Osteocyte (in vitro differentiated cells): ENCODE measurements around the gene ATP11A. TPM values are rescaled to one million over a fixed set of nuclear protein-coding genes. Genes with fewer than 3 reads are reported as not detected.

Source experiments
- DNase-seq: peaks from one replicate; pipeline ENCODE4 v3.0.0; 2021; ENCODE audit warnings: mixed read lengths; ENCODE audit not compliant: unreplicated experiment; ENCODE audit errors: extremely low spot score
- H3K27ac Mint-ChIP-seq: one replicate; pipeline ENCODE4 v1.8.0; 2021; ENCODE audit warnings: mild to moderate bottlenecking, mixed read lengths; ENCODE audit not compliant: unreplicated experiment
- H3K27me3 Mint-ChIP-seq: one replicate; pipeline ENCODE4 v1.8.0; 2021; ENCODE audit warnings: mixed read lengths; ENCODE audit not compliant: unreplicated experiment
- H3K36me3 Mint-ChIP-seq: one replicate; pipeline ENCODE4 v1.8.0; 2021; ENCODE audit warnings: mixed read lengths; ENCODE audit not compliant: unreplicated experiment
- H3K4me1 Mint-ChIP-seq: one replicate; pipeline ENCODE4 v1.8.0; 2021; ENCODE audit warnings: mixed read lengths; ENCODE audit not compliant: unreplicated experiment
- H3K4me3 Mint-ChIP-seq: one replicate; pipeline ENCODE4 v1.8.0; 2021; ENCODE audit warnings: mild to moderate bottlenecking, moderate library complexity, mixed read lengths; ENCODE audit not compliant: unreplicated experiment
- H3K9me3 Mint-ChIP-seq: one replicate; pipeline ENCODE4 v1.8.0; 2021; ENCODE audit warnings: mixed read lengths; ENCODE audit not compliant: unreplicated experiment
- total RNA-seq: library from RNA; stranded (reverse); gene quantifications from 2 replicates; pipeline ENCODE4 v1.2.1, GENCODE V29; 2021
- TF ChIP-seq, protein P1 (sequence below): fragments of 200-600 bp; sonication (generic); IDR thresholded peaks from 2 replicates; pipeline ENCODE4 v1.5.0; 2021; ENCODE audit warnings: antibody characterized with exemption, mild to moderate bottlenecking, moderate library complexity

ATP11A gene
- total RNA-seq, 1 donor from 2014 or later, result 15.7 TPM

DNA sequence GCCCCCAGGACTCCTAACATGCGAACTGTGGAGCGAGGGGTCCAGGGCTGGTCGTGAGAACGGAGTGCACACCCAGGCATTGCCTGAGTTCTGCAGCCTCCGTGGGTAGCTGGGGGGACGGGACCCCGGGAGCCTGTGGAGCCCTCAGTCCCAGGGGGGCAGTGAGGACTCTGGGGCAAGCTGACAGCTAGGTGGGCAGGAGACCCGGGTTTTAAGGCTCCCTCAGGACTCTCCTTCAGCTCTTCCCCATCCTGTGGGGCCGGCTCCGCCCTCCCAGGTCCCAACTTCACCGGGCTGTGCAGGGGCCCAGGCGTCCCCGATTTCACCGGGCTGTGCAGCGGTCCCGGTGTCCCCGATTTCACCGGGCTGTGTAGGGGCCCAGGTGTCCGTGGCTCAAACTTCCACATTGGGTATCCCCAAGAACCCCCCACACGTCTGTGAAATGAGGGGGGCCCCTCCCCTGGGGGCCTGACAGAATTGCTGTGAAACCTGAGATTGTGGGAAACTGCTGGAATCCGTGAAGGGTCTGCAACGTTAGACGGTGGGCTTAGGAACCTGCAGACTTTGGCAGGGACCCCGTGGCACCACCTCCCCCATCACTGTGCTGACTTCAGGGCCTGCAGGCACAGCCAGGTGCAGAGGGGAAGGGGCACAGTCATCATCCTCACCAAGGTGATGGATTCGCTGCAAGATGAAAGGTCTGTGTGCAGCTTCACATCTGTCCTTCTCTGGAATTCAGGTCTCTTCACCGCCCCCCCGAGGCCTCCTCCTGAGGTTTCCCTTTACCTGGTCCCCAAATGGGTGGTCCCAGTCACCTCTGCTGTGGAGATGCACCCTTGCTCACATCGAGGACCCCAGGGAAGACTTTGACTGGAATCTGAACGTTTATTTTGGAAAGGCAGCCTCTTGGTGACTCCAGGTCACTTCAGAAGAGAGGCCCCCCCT lies 206.0 kb downstream of the ATP11A start:
- H3K4me1 Mint-ChIP-seq, result peaks cover 12% of the 10 kb centered on the region
- H3K27ac Mint-ChIP-seq, result no peak overlapping the region
- no peaks in the 10 kb centered on the region for H3K36me3 Mint-ChIP-seq
- no peaks in the 10 kb centered on the region for H3K9me3 Mint-ChIP-seq
- no peak for DNase-seq
- no peak overlapping the region for H3K4me3 Mint-ChIP-seq
- H3K27me3 Mint-ChIP-seq, result peaks cover 34% of the 10 kb centered on the region
- TF ChIP-seq, protein P1, sequence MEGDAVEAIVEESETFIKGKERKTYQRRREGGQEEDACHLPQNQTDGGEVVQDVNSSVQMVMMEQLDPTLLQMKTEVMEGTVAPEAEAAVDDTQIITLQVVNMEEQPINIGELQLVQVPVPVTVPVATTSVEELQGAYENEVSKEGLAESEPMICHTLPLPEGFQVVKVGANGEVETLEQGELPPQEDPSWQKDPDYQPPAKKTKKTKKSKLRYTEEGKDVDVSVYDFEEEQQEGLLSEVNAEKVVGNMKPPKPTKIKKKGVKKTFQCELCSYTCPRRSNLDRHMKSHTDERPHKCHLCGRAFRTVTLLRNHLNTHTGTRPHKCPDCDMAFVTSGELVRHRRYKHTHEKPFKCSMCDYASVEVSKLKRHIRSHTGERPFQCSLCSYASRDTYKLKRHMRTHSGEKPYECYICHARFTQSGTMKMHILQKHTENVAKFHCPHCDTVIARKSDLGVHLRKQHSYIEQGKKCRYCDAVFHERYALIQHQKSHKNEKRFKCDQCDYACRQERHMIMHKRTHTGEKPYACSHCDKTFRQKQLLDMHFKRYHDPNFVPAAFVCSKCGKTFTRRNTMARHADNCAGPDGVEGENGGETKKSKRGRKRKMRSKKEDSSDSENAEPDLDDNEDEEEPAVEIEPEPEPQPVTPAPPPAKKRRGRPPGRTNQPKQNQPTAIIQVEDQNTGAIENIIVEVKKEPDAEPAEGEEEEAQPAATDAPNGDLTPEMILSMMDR, result no peak

DNA sequence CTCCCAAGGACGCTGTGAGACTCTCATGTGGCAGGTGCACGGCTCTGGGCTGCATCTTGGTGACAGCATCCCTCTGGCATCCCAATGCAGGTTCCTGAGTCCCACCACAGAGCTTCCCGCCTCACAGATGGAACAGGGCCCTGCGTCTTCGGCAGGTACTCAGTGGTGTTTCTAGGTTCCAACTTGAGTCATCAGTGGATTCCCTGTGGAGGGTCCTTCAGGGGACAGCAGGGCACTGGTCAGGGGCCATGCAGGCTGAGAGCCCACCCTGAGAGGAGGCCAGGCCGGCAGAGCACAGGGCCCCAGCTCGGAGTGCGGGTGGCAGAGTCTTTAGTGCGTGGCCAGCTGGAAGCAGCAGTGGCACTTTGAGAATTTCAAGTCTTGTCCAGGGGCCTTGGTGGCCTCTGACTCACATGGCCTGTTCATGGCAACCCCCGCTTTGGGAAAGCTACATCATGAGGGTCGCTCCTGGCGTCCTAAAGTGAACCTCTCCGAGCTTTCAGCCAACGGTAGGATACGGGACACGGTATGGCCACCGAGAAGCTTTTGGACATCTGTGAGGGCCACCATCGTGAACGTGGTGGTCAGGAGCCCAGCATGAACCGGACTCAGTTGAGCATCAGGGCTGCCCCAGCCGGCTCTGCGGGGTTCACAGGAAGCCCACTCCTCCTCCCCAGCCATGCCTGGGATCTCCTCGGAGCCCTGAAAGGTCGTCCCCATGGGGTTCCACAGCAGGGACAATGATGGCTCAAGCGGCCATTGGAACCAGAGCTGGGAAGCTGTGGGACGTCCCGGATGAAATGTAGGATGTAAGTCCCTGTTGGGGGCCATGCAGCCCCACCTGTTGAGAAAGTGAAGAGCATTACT lies 207.1 kb downstream of the ATP11A start:
- no peak overlapping the region for H3K4me3 Mint-ChIP-seq
- no peaks in the 10 kb centered on the region for H3K9me3 Mint-ChIP-seq
- DNase-seq, result no peak
- H3K4me1 Mint-ChIP-seq, result peaks cover 12% of the 10 kb centered on the region
- H3K36me3 Mint-ChIP-seq, result no peaks in the 10 kb centered on the region
- TF ChIP-seq, protein P1, result no peak
- no peak overlapping the region for H3K27ac Mint-ChIP-seq
- H3K27me3 Mint-ChIP-seq, result peaks cover 35% of the 10 kb centered on the region

DNA sequence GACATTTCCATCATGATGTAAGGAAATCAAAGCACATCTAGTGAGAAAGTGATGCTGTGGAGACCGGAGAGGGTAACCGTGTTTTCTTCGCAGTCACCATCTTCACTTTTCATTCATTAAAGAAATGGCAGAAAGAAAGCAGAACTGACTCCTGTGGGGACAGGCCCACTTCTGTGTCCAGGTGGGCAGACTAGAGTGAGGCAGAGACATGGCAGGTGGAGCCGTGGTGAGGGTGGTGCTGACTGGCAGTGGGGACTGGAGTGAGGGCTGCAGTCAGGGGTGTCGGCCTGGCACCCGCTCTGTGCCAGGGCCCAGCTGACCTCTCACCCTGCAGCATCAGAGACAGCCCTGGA lies 207.7 kb downstream of the ATP11A start:
- peaks cover 35% of the 10 kb centered on the region for H3K27me3 Mint-ChIP-seq
- H3K9me3 Mint-ChIP-seq, result no peaks in the 10 kb centered on the region
- DNase-seq, result no peak
- TF ChIP-seq, protein P1, result no peak
- H3K36me3 Mint-ChIP-seq, result no peaks in the 10 kb centered on the region
- no peak overlapping the region for H3K4me3 Mint-ChIP-seq
- peaks cover 11% of the 10 kb centered on the region for H3K4me1 Mint-ChIP-seq
- no peak overlapping the region for H3K27ac Mint-ChIP-seq

DNA sequence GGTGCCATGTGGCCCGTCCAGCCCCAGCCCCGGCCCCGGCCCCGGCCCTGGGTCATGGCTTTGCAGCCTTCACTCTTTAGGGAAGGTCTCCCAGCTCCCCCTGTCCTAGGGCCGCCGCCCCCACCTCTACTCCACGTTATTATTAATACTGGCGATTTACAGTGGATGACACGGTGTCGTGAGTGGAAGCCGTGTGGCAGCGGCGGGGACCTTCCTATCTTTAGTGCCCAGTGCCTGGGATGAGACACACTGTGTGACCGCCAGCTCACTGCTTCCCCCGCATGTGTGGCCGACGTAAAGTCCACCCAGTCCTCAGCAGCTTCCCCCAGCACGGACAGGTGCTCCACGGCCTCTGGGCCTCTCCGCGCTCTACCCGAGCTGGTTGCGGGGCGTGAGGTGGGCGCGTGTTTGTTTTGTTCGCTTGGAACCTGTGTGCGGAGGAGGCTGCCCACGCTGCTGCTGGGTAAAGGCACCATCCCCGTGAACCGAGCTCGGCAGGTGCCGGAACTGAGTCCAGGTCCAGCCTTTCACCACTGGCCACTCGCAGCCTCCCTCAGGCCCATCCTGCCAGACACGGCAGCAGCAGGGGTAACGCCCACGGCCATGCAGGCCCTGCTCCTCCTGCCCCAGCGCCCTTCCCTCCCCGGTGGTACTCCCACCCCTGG lies 208.2 kb downstream of the ATP11A start:
- DNase-seq, result no peak
- H3K4me1 Mint-ChIP-seq, result peaks cover 6% of the 10 kb centered on the region
- peaks cover 34% of the 10 kb centered on the region for H3K27me3 Mint-ChIP-seq
- TF ChIP-seq, protein P1, result no peak
- H3K9me3 Mint-ChIP-seq, result no peaks in the 10 kb centered on the region
- H3K36me3 Mint-ChIP-seq, result no peaks in the 10 kb centered on the region
- no peak overlapping the region for H3K27ac Mint-ChIP-seq
- no peak overlapping the region for H3K4me3 Mint-ChIP-seq
